ENCODE measurements around the gene TYMP.

GRCh38 chr22:50540381-50540780 is 10.6 kb upstream of the TYMP start:
- TF ChIP-seq, protein P1, sequence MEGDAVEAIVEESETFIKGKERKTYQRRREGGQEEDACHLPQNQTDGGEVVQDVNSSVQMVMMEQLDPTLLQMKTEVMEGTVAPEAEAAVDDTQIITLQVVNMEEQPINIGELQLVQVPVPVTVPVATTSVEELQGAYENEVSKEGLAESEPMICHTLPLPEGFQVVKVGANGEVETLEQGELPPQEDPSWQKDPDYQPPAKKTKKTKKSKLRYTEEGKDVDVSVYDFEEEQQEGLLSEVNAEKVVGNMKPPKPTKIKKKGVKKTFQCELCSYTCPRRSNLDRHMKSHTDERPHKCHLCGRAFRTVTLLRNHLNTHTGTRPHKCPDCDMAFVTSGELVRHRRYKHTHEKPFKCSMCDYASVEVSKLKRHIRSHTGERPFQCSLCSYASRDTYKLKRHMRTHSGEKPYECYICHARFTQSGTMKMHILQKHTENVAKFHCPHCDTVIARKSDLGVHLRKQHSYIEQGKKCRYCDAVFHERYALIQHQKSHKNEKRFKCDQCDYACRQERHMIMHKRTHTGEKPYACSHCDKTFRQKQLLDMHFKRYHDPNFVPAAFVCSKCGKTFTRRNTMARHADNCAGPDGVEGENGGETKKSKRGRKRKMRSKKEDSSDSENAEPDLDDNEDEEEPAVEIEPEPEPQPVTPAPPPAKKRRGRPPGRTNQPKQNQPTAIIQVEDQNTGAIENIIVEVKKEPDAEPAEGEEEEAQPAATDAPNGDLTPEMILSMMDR (IDR thresholded peaks at IDR 0.05): no peak
- TF ChIP-seq EZH2 (IDR thresholded peaks at IDR 0.05; ENCODE audit: borderline replicate concordance, insufficient read depth, low read depth, low read length, poor library complexity, severe bottlenecking): no peak

Data from B cell (primary cell).